ENCODE measurements around the gene HOXC13.

Gene HOXC13

DNA sequence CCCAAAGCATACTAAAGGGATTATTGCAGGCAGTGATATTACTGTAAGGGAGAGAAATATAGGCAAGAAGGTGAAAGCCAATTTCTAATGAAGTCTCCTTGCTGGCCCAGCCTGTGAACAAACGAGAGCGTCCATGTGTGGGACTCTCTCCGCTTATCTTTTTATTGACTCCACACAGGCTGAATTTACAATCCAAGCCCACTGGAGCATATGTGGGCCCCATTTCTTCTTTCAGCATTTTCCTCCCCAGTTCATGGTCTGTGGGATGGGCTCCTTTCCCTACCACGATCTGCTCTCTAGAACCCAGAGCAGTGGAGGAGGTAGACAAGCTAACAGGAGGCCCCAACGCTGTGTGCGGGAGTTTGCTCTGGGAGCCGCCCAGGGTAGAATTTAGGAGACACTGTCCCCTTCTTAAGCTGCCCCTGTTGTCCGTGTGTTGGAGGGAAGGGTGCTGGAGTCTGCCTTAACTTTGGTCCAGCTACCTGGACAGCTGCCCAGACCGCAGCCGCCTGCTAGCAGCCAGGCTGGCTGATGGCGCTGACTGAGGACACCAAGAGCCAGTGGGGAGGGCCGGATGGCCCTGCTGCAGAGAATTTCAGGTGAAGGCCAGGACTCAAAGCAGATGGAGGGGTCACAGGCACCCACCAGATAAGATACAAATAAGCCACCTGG is 31.1 kb downstream of the HOXC13 start:
- no peak for FAIRE-seq

DNA sequence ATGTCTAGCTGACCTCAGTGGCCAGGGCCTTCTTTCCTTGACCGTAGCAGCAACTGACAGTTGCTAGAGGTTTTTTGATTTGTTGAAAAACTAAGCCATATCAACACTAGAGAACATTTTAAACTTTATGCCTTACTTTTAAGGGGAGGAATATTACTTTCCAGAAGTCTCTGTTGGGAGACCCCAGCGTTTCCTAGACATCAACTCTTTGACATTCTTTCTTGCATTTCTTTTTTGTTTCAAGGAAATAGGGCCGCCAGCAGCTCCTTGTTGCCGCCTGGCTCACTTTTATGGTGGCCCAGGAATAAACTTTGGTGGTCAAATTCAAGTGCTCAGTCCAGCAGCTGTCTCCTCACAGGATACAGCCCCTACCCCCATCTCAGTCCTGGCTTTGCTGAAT is 31.8 kb downstream of the HOXC13 start:
- FAIRE-seq (no peak), DNase-seq (ENCODE audit: low spot score) (no peak)

More for the DNA sequence above, 31.1 kb downstream of the HOXC13 start:
- DNase-seq (ENCODE audit: low spot score): no peak

DNA sequence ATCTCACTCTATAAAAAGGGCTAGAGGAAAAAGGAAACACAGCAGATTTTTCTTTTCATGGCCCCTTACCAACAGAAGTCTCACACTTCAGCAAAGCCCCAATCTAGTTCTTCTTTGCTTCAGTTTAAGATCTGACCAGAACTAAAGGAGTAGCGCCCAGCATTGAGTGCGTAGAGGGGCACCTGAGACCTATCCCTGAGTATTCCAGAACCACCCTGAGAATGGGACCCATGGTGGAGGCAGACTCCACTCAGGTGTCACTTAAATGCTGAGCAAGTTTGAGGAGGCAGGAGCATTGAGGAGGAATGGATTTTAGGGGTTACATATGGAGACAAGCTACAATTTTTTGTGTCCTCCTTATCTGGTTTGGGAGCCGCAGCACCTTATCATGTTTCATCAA is 32.5 kb downstream of the HOXC13 start:
- no peak for FAIRE-seq

DNA sequence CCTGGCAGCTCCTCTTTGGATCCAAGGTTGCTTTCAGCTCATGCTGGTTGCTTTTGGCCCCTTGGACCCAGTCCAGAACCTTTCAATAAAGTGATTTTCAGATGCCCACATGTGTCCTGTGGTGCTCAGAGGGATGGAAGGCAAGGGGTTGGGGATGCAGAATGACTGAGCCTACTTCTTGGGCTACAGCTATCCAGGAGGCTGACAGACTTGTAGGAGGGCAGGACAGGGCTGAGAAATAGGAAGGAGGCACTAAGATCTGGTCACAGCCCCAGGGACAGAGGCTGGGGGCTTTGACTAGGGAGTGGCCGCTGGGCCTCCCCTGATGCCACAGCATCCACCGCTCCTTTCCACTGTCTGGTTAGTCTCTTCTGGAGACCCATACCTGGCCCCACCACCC is 33.1 kb downstream of the HOXC13 start:
- FAIRE-seq (no peak), DNase-seq (ENCODE audit: low spot score) (no peak)

More for the DNA sequence above, 32.5 kb downstream of the HOXC13 start:
- DNase-seq (ENCODE audit: low spot score): no peak

DNA sequence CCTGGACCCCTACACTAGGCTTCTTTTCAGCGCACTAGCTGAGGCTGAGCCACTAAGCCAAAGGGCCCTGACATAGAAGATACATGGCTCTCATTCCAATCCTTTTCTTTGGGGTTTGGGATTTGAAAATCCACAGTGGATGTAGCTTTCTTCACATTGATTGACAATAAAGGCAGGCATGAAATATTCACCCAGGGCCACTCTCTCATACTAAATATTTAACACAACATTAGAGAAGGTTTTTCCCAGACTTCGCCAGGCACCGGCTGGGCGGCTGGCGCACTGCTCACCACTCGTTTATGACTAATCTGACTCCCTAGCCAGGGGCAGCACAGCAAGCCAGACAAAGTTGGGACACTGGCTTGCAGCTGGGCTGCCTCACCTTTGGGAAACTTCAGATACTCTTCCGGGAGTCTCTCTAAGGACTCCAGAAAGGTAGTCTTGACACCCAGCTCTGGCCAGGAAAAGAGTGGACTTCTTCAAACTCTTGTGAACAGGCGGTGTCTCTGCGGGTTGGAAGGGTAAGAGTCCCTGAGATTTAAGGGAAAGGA is 33.6 kb downstream of the HOXC13 start:
- peak; percentile 42 for FAIRE-seq
- peak; percentile 55 for DNase-seq (ENCODE audit: low spot score)

DNA sequence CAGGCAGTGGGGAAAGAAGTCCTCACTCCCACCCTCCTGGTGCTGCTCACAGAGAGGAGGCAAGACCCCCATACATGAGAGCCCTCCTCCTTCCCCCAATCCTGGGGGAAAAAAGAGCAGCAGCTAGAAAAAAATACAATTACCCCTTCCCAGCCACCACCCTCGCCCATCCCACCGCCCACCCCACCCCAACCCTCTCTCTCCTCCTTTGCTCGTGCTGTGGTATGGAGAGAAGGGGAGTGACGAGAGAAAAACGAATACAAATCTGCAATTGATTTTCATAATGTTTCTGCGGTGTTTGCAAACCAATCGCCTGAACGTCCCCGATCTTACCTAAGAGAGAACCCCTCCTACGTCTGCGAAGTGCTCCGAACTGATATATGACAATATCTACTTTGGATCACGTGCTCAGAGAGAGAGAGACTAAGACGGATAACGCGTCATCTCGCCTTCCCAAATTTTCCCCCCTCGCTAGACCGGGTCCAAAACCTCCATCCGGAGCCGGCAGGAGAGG is 34.1 kb downstream of the HOXC13 start, which contains the start of gene HOXC11:
TSS of gene HOXC11 (plus strand) at position 405 of the 514 bp plus-strand sequence. CDS start 116 bp downstream, outside the sequence.
- DNase-seq (ENCODE audit: low spot score) (no peak), FAIRE-seq (no peak)

DNA sequence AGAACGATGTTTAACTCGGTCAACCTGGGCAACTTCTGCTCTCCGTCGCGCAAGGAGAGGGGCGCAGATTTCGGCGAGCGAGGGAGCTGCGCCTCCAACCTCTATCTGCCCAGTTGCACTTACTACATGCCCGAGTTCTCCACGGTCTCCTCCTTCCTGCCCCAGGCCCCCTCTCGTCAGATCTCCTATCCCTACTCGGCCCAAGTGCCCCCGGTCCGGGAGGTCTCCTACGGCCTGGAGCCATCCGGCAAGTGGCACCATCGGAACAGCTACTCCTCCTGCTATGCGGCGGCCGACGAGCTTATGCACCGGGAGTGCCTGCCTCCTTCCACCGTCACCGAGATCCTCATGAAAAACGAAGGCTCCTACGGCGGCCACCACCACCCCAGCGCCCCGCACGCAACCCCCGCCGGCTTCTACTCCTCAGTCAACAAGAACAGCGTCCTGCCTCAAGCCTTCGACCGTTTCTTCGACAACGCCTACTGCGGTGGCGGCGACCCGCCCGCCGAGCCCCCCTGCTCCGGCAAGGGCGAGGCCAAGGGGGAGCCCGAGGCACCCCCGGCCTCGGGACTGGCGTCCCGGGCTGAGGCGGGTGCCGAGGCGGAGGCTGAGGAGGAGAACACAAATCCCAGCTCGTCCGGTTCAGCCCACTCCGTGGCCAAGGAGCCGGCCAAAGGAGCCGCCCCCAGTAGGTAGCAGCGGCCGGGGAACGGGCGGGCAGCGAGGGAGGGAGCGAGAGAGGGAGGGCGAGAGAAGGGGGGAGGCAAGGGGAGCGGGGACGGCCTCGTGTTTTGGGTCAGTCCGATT is 34.8 kb downstream of the HOXC13 start:
- peak; percentile 44 for FAIRE-seq

DNA sequence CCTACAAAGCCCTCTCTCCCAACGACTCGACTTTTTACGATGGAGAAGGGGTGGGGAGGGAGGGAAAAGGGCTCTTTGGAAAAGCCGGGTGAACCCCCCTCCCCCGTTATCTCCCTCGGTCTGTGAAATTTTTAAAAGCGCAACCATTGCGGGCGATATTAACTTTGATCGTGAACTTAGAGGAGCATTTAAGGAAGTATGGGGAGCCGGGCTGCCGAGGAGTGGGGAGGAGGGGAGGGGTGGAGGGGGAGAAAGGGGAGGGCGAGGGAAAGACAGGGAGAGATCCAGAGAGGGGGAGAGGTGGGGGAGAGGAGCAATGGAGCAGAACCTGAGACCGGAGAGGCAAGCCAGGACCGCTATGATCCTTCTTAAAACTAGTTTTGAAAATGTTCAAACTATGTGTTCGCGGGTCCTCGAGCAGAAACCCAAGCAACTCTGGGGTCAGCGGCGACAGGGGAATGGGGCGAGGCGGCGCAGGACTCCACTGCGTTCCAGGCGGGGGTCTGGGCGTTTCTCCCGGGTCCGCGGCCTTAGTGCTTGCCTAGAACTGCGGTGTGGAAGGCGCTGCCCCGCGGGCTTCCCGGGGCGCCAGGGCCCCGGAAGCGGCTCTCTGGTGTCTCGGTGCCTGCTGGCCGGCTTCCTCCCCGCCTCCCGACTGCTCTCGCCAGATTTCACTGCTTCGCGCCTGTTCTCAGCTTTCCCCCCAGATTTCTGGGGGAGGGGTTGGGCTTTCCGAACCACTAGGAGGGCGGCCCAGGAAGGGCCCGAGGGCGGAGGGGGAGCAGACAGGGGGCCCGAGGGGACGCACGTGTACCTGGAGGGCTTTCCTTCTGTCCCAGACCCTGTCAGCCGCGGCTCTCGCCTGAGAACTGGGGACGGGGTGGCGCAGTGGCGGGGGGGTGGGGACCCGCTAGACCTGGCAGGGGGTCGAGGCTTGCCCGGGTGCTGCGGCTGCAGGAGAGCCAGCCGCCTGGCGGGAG is 35.7 kb downstream of the HOXC13 start, which contains the start of gene HOTAIR:
TSS of gene HOTAIR (minus strand) at position 871 of the 980 bp plus-strand sequence.
- FAIRE-seq: no peak
- peak; percentile 53 for DNase-seq (ENCODE audit: low spot score)

More for the DNA sequence above, 34.8 kb downstream of the HOXC13 start:
- DNase-seq (ENCODE audit: low spot score): peak; percentile 74

DNA sequence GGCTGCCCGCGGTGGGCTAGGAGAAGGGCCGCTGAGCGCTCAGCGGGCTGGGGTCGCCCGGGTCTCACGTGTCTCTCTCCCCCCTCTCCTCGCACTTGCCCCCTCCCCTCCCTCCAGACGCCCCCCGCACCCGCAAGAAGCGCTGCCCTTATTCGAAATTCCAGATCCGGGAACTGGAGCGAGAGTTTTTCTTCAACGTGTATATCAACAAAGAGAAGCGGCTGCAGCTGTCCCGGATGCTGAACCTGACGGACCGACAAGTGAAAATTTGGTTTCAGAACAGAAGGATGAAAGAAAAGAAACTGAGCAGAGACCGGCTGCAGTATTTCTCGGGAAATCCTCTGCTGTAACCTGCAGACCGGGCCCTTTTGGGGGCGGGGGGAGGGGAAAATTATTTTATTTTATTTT is 36.4 kb downstream of the HOXC13 start:
- FAIRE-seq (no peak), DNase-seq (ENCODE audit: low spot score) (no peak)

DNA sequence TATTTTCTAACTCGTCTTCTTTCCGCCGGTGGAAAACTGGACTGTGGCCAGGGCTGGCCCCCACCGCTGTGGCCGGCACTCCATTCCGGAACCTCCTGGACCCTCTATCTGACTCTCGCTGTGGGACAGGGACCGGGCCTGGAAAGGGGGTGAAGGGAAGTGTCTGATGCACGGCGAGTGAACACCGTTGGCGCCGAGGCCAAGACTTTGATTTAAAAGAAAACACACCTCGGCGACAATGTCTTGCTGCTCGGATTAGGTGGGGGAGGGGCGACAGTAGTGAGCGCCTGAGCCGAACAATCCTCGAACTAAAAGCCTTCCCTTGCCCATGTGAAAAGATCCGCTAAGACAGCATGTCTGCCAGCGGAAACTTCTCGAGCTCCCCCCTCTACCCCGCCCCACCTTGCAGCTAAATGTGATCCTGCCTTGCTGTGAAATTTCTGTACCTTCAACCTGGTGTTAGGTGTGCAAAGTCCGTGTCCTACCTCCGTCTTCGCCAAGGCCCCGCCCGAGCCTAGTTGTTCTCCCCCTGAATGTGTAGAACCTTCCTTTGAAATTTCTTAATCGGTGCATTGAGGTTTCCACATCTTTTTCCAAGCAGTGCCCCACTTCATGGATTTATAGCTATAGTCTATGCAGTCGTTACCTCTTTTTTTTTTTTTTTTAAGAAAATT is 37.0 kb downstream of the HOXC13 start:
- FAIRE-seq: no peak

DNA sequence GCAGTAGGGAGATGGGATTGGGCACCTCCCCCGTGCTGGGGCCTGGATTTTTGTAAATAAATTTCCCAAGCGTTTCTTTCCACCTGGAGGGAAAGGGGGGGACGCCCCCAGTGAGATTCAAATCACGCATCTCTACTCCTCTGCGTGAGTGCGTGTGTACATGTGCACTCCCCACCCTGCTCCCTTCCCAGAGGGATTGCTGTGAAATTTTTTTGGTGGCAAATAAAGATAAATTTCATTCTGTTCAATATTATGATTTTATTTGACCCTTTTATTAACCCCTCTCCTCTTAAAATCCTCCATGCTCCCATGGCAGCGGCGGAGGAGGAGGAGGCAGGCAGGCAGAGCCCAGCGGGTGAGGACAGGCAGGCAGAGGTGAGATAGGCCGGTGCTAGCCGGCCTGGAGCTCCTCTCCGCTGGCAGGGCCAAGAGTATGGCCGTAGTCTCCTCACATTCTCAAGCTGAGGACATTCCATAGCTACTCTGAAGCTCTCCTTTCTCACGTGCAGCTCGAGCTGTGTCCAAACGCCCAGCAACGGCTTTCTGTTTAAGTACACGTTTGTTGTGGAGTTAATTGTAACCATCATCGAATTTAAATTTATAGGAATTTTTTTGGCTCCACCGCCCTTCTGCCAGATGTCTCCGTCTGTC is 37.7 kb downstream of the HOXC13 start:
- no peak for FAIRE-seq
- DNase-seq (ENCODE audit: low spot score): no peak

More for the DNA sequence above, 37.0 kb downstream of the HOXC13 start:
- no peak for DNase-seq (ENCODE audit: low spot score)

DNA sequence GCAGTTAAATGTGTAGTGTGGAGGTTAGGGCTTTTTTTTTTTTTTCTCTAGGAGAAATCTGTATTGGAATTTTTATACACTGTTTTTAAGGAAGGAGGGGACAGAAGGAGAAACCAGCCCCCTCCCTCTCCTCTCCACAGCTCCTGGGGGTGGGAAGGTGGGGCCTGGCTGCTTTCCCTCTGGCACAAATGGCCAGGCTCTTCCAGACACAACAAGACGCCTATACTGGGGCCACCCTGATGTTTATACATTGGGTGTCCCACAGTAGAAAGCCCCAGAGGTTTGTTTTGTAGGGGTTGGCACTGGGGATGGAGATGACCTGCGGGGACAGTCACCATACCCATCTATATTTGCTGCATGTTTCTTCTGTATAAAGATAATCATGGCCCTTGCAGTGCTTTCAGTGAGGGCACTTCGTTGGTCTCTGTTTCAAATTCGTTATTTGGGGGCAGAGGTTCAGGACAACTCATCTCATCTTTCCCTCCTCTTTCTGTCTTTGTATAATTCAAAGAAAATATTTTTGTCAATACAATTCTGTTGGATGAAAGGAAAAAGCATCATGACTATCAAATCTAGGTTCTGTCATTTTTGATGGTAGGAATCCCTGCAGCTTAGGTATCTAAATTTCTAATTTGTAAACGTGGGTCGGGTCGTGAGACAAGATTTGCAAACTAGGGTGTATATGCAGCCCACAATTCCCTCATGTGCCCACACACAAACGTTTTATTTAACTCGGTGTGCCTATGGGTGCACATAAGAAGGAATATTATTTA is 38.4 kb downstream of the HOXC13 start:
- FAIRE-seq (no peak), DNase-seq (ENCODE audit: low spot score) (no peak)

DNA sequence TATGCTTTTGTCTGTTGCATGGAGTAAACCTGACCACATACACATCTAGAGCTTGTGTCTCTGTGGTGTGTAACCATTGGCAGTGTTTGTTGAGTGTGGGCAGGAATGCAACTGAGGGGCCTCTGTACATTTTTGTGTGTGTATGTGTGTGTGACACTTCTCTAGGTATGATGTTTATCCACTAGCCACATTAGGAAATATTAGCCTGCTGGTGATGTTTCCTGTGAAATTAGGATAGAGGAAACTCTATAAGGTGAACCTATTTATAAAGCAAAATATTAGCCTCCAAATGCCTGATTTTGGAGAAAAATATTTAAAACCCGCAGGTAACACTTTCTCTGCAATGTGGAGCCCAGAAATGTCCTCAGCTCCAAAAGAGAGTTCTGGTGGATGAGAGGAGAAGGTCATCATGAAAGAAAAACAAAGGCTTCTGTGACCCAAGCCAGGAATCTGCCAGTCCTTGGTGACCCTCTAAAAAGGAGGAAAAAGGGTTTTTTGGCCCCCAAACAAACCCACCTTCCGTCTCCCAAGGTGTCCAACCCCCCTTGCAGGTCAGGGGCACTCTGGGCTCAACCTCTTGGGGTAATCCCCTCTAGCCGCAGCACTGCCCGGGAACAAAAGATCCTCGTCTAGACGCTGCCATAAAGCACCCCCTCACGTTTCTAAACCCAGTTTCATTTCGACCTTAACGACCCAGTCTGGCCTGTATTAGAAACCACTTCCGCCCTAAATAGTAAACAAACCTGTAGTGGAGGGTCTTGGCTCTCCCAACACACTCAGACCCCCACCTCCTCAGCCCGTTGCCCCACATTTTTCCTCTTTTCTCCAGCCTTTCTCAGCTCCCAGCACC is 39.2 kb downstream of the HOXC13 start:
- FAIRE-seq: no peak
- no peak for DNase-seq (ENCODE audit: low spot score)

DNA sequence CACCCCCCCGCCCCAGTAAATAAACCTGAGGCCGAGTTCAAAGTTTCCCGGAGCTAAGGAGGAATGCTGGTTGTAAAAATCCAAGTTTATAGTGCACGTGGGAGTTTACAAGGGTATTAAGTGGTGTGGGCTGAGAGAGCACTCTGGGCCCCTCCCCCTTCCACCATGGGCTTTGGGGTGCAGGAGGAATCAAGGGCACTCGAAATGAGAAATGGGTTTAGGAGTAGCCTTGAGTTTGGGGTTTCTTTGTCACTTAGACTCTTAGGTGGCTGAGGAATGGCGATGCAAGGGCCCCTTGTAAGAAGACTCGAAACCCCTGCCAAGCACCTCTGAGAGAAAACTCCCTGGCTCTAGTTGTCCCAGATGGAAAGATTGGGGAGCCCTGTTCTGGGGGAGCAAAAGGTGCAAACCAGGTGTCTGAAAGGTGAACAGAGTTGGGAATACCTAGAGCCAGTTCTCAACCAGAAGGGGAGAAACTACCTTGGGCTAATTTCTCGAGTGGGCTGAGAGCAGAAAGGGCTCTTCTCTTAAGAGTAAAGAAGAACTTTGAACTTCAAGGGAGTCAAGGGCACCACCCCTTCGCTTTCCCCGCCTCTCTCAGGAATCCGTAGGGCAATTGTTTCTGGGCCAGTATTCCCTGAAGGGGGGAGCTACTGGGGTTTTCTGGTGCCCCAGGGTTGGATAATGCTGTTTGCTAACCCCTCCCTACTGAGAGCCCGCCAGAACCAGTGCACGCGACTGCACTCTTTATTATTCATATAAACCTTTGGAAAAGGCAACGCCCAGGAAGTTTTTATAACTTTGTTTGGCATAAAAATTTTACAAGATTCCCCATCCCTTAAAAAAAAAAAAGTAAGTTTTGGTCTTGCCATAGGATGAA is 40.1 kb downstream of the HOXC13 start:
- DNase-seq (ENCODE audit: low spot score) (no peak), FAIRE-seq (no peak)

DNA sequence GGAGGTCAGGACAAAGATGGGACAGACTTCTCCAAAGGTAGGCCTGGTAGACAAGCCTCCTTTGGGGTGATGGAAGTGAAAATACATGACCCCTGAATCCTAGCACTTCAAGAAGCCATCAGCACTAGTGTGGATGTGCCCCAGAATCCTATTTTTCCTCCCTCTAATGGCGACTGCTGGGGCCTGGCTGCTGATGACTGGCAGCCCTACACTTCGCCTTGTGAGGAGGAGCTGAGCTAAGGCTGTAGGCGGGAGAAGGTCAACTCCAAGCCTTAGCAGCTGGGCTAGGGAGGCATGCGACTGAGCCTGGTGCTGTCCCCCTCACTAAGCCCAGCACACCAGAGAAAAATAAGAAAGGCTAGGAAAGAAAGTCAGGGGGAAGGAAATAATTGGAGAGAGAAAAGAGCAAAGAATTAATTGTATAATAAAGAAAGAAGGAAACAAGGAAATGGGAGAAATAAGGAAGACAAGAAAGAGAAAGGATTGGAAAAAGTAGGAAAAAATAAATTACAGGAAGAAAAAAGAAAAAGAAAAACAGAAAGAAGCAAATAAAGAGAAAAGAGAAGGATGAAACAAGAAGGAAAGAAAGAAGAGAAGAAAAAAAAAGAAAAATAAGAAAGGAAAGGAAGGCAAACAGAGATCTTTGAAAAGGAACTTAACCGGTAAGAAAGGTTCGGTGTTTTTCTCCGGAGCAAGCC is 41.6 kb downstream of the HOXC13 start:
- DNase-seq (ENCODE audit: low spot score): no peak
- no peak for FAIRE-seq

DNA sequence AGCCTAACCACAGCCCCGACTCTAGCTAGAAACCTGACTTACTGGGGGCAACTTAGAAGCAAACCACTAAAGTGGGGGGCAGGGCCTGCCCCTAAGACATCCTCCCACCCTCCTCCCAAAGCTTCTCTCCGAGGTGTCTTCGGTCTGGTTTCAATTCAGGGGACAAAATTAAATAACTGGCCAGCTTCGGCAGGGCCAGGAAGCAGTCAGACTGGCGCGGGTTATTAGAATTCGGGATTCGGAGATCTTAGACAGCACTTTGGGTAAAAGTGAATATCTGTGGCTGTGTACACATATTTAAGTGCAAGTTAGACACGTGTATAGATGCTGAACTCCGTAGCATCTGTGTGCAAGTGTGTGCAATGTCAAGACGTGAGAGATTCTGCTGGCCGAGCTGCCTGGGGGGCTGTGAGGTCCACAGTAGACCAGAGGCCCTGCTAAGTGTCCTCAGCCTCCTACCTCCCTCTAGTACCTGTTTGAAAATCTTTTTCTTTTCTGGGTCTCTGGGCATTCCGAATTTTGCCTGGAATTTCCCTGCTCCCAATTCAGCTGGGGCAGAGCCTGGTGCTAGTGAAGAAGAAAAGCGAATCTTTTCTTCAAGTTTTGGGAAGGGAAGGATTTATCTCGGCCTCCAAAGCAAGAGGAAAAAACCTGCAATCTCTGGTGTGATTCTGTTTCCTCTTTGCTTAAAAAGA is 42.3 kb downstream of the HOXC13 start:
- no peak for FAIRE-seq
- DNase-seq (ENCODE audit: low spot score): no peak
